Urothelium cell line (cell line): Measurements from ENCODE around the gene S1PR5.
A peak's percentile ranks its signal among the peaks of the same experiment; 100 is the strongest.

Experiments used
- DNase-seq: peaks from one replicate; pipeline ENCODE4 v3.0.0; 2011; ENCODE audit warnings: low spot score, mixed read lengths
- FAIRE-seq: peaks from 2 replicates; lab custom pipeline; 2011; peaks lifted over from hg19 to GRCh38; lab: Jason Lieb, UNC

Gene S1PR5

DNA sequence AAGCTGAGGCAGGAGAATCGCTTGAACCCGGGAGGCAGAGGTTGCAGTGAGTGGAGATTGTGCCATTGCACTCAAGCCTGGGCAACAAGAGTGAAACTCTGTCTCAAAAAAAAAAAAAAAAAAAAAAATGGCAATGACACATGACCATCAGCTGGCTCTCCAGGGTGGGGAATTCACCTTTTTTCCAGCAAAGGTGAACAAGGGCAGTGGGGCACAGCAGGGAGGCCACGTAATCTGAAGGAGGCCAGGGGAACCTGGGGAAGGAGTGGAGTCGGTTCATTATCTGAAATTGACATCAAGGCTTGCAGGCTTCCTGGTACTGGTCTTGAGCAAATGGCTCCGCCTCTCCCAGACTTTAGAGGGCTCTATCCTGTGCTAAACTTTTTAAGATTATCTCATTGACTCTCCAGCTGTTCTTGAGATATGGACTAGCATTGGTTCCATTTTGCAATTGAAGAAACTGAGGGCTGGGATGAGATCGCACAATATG lies 42.2 kb downstream of the S1PR5 start:
- no peak for FAIRE-seq
- DNase-seq = no peak

DNA sequence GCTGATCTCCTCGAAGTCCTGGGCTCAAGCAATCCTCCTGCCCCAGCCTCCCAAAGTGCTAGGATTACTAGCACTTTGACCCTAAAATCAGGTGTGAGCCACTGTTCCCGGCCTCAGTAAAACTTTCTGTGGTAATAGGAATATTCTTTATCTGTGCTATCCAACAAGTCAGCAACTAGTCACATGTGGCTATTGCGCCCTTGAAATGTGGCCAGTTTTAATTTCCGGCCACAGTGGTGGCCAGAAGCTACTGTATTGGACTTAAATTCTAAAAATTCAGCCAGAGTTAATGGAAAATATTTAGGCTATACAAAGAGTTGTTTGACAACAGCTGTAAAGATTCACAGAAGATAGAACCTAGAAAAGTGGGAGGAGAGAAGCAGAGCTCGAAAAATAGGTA lies 44.1 kb downstream of the S1PR5 start:
- FAIRE-seq (no peak), DNase-seq (no peak)

DNA sequence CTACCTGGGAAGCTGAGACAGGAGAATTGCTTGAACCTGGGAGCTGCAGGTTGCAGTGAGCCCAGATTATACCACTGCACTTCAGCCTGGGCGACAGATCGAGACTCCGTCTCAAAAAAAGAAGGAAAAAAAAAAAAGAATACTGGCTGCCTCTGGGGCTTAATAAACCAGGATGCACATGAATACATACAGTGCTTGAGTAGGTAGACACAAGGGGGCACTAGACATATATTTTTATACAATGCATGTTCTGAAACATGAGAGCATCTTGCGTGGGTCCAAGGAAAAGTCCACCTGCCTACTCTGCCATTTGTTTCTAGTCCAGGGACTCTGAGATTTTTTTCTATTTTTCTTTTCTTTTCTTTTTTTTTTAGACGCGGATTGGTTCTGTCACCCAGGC lies 45.3 kb downstream of the S1PR5 start:
- FAIRE-seq (no peak), DNase-seq (peak; percentile 30)

DNA sequence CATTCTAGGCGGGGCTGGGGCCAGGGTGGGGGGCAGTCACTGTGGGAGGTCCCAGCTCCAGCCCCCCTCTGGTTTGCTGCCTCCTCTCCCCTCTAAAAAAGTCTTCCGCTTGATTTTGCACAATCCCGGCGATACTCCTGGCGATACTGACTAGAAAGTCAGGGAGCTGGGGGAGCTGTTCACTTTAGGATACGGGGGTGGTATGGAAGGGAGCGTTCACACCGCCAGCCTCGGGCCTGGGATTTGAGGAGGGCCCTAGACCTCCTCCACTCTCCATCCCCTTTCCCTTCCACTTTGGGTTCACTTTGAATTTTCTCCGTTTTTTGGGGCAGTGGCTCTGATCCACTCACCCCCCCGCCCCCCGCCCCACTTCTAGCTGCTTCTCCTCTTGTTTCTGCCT lies 49.1 kb downstream of the S1PR5 start:
- DNase-seq = no peak
- no peak for FAIRE-seq

DNA sequence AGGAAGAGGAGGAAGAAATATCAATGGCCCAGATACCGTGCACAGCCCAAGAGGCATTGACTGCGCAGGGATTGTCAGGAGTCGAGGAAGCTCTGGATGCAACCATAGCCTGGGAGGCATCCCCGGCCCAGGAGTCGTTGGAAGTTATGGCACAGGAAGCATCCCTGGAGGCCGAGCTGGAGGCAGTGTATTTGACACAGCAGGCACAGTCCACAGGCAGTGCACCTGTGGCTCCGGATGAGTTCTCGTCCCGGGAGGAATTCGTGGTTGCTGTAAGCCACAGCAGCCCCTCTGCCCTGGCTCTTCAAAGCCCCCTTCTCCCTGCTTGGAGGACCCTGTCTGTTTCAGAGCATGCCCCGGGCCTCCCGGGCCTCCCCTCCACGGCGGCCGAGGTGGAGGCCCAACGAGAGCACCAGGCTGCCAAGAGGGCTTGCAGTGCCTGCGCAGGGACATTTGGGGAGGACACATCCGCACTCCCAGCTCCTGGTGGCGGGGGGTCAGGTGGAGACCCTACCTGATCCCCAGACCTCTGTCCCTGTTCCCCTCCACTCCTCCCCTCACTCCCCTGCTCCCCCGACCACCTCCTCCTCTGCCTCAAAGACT lies 50.0 kb downstream of the S1PR5 start:
- no peak for FAIRE-seq
- DNase-seq = no peak

DNA sequence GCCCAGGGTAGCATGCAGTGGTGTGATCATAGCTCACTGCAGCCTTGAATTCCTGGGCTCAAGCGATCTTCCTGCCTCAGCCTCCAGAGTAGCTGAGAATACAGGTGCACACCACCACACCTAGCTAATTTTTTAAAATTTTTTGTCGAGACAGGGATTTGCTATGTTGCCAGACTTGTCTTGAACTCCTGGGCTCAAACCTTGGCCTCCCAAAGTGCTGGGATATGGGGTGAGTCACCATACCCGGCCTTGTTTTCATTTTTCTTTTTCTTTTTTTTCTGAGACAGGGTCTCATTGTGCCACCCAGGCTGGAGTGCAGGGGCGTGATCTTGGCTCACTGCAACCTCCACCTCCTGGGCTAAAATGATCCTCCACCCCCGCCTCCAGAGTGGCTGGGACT lies 52.8 kb downstream of the S1PR5 start:
- FAIRE-seq = no peak
- no peak for DNase-seq
